SJSA1 (cell line): ENCODE measurements around the gene SULT1A1. TPM values are rescaled to one million over a fixed set of nuclear protein-coding genes. Genes with fewer than 3 reads are reported as not detected.
A peak's percentile ranks its signal among the peaks of the same experiment; 100 is the strongest.
"Not testable (repeated sequence)": the region's sequence is repeated elsewhere in the genome, so short reads cannot be mapped to it uniquely, and the experiment has no call there.

Source experiments
- DNase-seq, 2 experiments: peaks; one replicate each; pipeline ENCODE4 v3.0.0-alpha.2; 2015 to 2020; ENCODE audit warnings: low spot score in 2 of 2, low read depth in 1 of 2
- H3K27ac ChIP-seq: fragments of 250-450 bp; sonication (Bioruptor Pico); 2 replicates; pipeline ENCODE4 v1.5.1; 2020; ENCODE audit warnings: mild to moderate bottlenecking, moderate library complexity
- H3K27me3 ChIP-seq: fragments of 250-450 bp; sonication (Bioruptor Pico); replicated peaks from 2 replicates; pipeline ENCODE4 v1.5.1; 2020; ENCODE audit warnings: mild to moderate bottlenecking, moderate library complexity
- H3K36me3 ChIP-seq: fragments of 250-450 bp; sonication (Bioruptor Pico); 2 replicates; pipeline ENCODE4 v1.5.1; 2020; ENCODE audit warnings: mild to moderate bottlenecking
- H3K4me1 ChIP-seq: fragments of 250-450 bp; sonication (Bioruptor Pico); replicated peaks from 2 replicates; pipeline ENCODE4 v1.6.1; 2021; ENCODE audit warnings: mild to moderate bottlenecking
- H3K4me3 ChIP-seq: fragments of 250-450 bp; sonication (Bioruptor Pico); 2 replicates; pipeline ENCODE4 v1.5.1; 2020; ENCODE audit warnings: mild to moderate bottlenecking
- H3K9me3 ChIP-seq: fragments of 250-450 bp; sonication (Bioruptor Pico); replicated peaks from 2 replicates; pipeline ENCODE4 v1.5.1; 2020; ENCODE audit warnings: mild to moderate bottlenecking
- total RNA-seq: library from RNA; depleted of rRNA; stranded (reverse); fragments of >200 nt; shearing (Covaris generic); gene quantifications from 2 replicates; pipeline ENCODE4 v1.2.3, GENCODE V29; 2014; rRNA removed

Gene SULT1A1
- total RNA-seq, 1 experiment from 2014 or later: 0.79 TPM

DNA sequence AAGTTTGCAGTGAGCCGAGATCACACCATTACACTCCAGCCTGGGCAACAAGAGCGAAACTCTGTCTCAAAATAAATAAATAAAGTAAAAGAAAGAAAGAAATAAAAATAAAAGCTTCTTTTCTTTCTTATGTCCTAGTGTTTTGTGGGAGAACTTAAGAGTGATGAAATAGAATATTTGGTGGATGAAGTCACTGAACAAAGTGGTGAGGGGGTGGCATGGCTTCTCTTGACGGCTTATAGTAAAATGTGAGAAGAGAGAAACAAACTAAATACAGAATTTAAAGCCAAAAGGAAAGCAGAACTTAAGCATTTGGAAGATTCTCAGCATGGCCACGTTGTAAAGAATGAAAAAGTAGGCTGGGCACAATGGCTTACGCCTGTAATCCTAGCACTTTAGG is 40.8 kb downstream of the SULT1A1 start:
- DNase-seq: peak in 1 of 2 experiments; percentile 17

DNA sequence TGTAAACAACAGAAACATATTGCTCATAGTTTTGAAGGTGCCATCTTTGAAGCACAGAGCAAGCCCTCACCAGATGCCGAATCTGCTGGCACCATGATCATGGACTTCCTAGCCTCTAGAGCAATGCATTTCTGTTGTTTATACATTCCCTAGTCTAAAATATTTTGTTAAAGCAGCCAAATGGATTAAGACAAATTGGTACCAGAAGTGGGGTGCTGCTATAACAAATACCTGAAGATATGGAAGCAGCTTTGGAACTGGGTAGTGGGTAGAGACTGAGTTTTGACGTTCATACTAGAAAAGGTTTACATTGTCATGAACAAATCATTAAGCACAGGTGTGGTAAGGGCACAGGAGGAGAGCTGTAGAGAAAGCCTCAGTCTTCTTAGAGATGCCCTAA is 42.6 kb downstream of the SULT1A1 start:
- Histone ChIP-seq H3K36me3 (peaks cover 8% of the 10 kb centered on the region), H3K4me1 (peaks cover 1% of the 10 kb centered on the region), H3K9me3 (peaks cover 9% of the 10 kb centered on the region), H3K27me3 (no peaks in the 10 kb centered on the region), H3K4me3 (no peak overlapping the region), H3K27ac (no peak overlapping the region)
- no peak for DNase-seq

More for the DNA sequence above, 40.8 kb downstream of the SULT1A1 start:
- Histone ChIP-seq H3K27me3 (no peaks in the 10 kb centered on the region), H3K4me3 (no peak overlapping the region), H3K36me3 (peaks cover 8% of the 10 kb centered on the region), H3K9me3 (peaks cover 9% of the 10 kb centered on the region), H3K4me1 (peaks cover 19% of the 10 kb centered on the region), H3K27ac (no peak overlapping the region)

DNA sequence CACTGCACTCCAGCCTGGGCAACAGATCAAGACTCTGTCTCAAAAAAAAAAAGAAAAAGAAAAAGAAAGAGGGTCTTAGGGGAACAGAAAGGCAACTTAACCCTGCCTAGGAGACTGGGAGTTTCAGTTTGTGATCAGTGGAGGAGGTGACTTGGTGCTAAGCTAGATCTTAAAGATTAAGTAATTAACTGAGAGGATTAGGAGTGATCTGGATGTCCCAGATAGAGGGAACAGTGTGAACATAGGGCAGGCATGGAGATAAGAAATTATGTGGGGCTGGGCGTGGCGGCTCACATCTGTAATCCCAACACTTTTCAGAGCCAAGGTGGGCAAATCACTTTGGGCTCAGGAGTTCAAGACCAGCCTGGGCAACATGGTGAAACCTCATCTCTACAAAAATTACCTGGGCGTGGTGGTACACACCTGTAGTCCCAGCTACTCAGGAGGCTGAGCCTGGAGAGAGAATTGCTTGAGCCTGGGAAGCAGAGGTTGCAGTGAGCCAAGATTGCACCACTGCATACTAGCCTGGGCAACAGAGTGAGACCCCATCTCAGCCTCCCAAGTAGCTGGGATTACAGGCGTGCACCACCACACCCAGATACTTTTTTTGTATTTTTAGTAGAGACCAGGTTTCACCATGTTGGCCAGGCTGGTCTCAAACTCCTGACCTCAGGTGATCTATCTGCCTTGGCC is 43.5 kb downstream of the SULT1A1 start:
- not testable (repeated sequence) for H3K4me3 ChIP-seq, H3K27ac ChIP-seq, DNase-seq

DNA sequence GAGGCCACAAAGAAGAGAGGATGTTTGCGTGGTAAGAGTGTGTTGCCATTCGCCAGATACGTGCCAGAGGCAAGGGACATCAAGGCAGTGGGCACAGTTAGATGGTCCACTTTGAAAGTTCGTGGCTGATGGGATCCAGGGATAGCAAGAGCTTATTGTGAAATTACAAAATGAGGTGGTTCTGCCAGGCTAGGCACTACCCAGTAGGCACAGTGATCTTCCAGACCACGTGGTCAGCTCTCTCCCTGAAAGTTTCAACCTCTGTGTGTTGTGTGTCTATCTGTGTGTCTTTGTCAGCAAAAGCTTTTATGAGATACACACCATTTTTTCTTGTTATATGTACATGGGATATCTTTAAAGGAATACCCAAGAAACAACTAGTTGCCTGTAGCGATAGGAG is 46.6 kb downstream of the SULT1A1 start:
- Histone ChIP-seq H3K27me3 (no peaks in the 10 kb centered on the region), H3K9me3 (peaks cover 7% of the 10 kb centered on the region), H3K27ac (no peak overlapping the region), H3K4me1 (peaks cover 9% of the 10 kb centered on the region), H3K4me3 (no peak overlapping the region), H3K36me3 (peaks cover 19% of the 10 kb centered on the region)
- no peak for DNase-seq

More for the DNA sequence above, 43.5 kb downstream of the SULT1A1 start:
- not testable (repeated sequence) for H3K4me1 ChIP-seq, H3K27me3 ChIP-seq, H3K36me3 ChIP-seq, H3K9me3 ChIP-seq

DNA sequence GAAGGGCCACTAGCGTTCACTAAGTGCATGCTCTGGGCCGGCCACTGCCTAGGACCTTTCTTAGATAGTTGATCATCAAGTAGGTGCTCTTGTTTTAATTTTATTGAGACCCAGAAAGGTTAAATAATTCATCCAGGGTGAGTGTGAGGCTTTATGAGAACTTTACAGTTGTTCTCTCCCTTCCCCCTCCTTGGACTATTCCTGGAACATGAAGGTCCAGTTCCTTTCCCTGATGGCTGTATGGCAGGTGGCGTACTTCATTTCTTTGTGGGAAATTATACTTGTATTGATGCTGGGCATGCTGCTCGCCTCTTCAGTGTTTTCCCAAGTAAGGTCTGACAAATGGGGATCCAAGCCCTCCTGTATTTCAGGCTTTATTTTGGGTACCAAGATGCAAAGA is 47.6 kb downstream of the SULT1A1 start:
- DNase-seq: no peak
- peaks cover 9% of the 10 kb centered on the region for H3K4me1 ChIP-seq
- peaks cover 20% of the 10 kb centered on the region for H3K36me3 ChIP-seq
- H3K9me3 ChIP-seq: peaks cover under 1% of the 10 kb centered on the region
- no peak overlapping the region for H3K27ac ChIP-seq
- H3K27me3 ChIP-seq: no peaks in the 10 kb centered on the region
- H3K4me3 ChIP-seq: no peak overlapping the region

DNA sequence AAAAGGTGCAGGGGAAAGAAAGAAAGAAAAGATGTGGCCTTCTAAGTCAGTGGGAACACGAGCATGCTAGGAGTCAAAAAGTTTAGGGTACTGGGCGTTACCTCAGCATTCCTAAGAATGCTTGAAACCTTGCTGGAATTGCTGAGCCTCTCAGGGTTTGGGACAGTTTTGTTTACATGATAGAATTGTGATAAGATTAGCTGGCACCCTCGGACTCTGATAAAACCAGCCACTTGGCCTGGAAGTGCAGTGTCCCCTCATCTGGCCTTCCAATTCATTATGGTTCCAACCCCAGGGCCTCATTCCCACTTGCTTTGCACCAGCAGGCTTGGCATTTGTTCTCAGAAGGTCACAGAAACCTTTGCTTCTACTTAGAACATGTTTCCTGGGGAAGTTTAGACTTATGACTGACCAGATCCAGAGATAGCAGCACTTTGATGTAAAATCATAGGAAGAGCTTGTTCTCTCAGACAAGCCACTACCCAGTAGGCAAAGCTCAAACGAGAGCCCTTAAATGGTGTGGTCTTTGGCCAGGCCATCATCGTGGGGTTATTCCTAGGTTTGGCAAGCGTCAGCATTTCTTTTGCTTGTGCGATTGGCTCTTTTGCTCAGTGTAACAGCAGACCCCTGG is 48.2 kb downstream of the SULT1A1 start:
- no peak for DNase-seq
- Histone ChIP-seq H3K36me3 (peaks cover 22% of the 10 kb centered on the region), H3K27me3 (no peaks in the 10 kb centered on the region), H3K4me1 (peaks cover 9% of the 10 kb centered on the region), H3K4me3 (no peak overlapping the region), H3K27ac (no peak overlapping the region), H3K9me3 (no peaks in the 10 kb centered on the region; the same call in 1 of the 2 replicates)

DNA sequence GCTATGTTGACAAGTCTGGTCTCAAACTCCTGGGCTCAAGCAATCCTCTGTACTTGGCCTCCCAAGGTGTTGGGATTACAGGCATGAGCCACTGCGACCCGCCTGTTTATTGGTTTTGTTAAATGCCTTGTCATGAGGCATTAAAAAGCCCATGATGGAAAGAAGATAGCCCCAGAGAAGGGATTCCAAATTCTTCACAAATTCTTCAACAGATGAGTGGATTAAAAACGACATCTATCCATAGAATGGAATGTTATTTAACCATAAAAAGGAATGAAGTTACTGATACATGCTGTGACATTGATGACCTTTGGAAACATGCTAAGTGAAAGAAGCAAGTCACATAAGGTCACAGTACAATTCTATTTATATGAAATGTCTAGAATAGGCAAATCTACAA is 51.4 kb downstream of the SULT1A1 start:
- Histone ChIP-seq H3K4me3 (no peak overlapping the region), H3K4me1 (peaks cover 16% of the 10 kb centered on the region), H3K27ac (no peak overlapping the region), H3K27me3 (no peaks in the 10 kb centered on the region), H3K36me3 (peaks cover 22% of the 10 kb centered on the region), H3K9me3 (no peaks in the 10 kb centered on the region)
- DNase-seq: no peak

DNA sequence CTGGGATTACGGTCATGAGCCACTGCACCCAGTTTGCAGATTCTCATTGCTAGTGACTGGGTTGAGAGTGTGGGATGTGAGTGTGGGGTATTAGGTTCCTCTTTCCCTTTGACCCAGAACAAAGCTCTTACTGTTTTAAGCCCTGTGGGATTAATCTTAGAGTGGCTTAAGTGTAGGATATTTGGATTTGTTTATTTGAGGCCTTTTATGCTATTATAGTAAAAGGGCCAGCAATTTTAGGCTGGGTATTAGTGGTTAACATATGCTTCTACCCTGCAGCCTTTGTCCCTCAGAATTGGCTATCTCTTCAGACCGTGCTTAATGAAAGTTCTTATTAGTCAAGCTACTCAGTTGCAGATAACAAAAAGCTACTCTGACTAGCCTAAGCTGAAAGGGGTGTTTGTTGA is 52.9 kb downstream of the SULT1A1 start:
- H3K27me3 ChIP-seq: no peaks in the 10 kb centered on the region
- no peak for DNase-seq
- H3K9me3 ChIP-seq: no peaks in the 10 kb centered on the region
- no peak overlapping the region for H3K4me3 ChIP-seq
- H3K36me3 ChIP-seq: peaks cover 22% of the 10 kb centered on the region
- peaks cover 15% of the 10 kb centered on the region for H3K4me1 ChIP-seq
- H3K27ac ChIP-seq: no peak overlapping the region

DNA sequence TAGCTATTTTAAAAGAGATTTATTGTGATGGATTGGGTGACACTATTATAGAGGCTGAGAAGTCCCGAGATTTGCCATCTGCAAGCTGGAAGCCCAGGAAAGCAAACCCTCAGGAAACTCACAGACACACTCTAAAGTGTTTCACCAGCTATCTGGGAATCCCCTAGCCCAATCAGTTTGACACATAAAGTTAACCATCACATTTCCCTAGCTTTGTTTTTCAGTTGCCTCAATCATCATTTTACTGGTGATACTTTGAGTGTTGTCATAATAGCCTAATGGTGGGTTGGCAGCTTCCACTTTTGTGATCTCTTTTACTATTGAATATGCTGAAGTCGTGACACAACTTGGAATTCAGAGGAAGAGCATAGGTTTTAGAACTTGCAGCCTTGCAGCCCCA is 54.3 kb downstream of the SULT1A1 start:
- Histone ChIP-seq H3K9me3 (no peaks in the 10 kb centered on the region), H3K4me3 (no peak overlapping the region), H3K36me3 (peaks cover 22% of the 10 kb centered on the region), H3K27ac (no peak overlapping the region), H3K27me3 (no peaks in the 10 kb centered on the region), H3K4me1 (peaks cover 6% of the 10 kb centered on the region)
- no peak for DNase-seq

Other genes with a start within 250 kb of the SULT1A1 start
- gene NPIPB6, start 246.5 kb downstream of the SULT1A1 start, total RNA-seq: 1.2 TPM in 1 of 2 replicates, not detected in the other
- 43.3 and 49.8 TPM in 2 replicates for gene EIF3CL, start 206.2 kb downstream of the SULT1A1 start, total RNA-seq
- gene NPIPB7, start 137.7 kb downstream of the SULT1A1 start, total RNA-seq: not detected in 2 replicates
- gene CLN3, start 118.0 kb downstream of the SULT1A1 start, total RNA-seq: 4.7 and 6.9 TPM in 2 replicates
- not detected in 2 replicates for gene APOBR, start 115.4 kb downstream of the SULT1A1 start, total RNA-seq
- not detected in 2 replicates for gene IL27, start 103.2 kb downstream of the SULT1A1 start, total RNA-seq
- 0.16 and 0.92 TPM in 2 replicates for gene NUPR1, start 71.1 kb downstream of the SULT1A1 start, total RNA-seq
- 20.2 and 20.6 TPM in 2 replicates for gene SGF29, start 56.1 kb downstream of the SULT1A1 start, total RNA-seq
- gene SULT1A2, start 13.0 kb downstream of the SULT1A1 start, total RNA-seq: not detected in 2 replicates
- not detected in 2 replicates for gene NPIPB8, start 28.0 kb upstream of the SULT1A1 start, total RNA-seq
- 53.2 and 76.5 TPM in 2 replicates for gene EIF3C, start 101.4 kb upstream of the SULT1A1 start, total RNA-seq
- 0.61 and 1.4 TPM in 2 replicates for gene NPIPB9, start 141.7 kb upstream of the SULT1A1 start, total RNA-seq
- gene ATXN2L, start 213.0 kb upstream of the SULT1A1 start, total RNA-seq: 35.0 and 49.8 TPM in 2 replicates
- gene TUFM, start 236.3 kb upstream of the SULT1A1 start, total RNA-seq: 142 and 154 TPM in 2 replicates